GM13976 (cell line): ENCODE measurements around the gene CHD9.
"Not testable (repeated sequence)": the region's sequence is repeated elsewhere in the genome, so short reads cannot be mapped to it uniquely, and the experiment has no call there.

Experiments
- DNase-seq: peaks from one replicate; pipeline ENCODE4 v3.0.0; 2012; ENCODE audit warnings: low spot score
- CTCF ChIP-seq: IDR thresholded peaks from 2 replicates; pipeline ENCODE4 v1.5.1; 2012; ENCODE audit warnings: borderline replicate concordance, mild to moderate bottlenecking; ENCODE audit not compliant: insufficient read depth; ENCODE audit errors: extremely low read depth, missing control alignments, control extremely low read depth
- in situ Hi-C: fragments of 300-500 bp; cut with MboI; formaldehyde crosslinking; loops from one replicate; pipeline ENCODE4 v1.12.0; 2022; ENCODE audit warnings: low sequenced_read_pairs, mixed read lengths, inconsistent platforms; ENCODE audit not compliant: unreplicated experiment

The CHD9 gene

GRCh38 chr16:53029971-53030370, 24.8 kb upstream of the CHD9 start:
- DNase-seq, result no peak
- TF ChIP-seq CTCF, result no peak
- in situ Hi-C loops, result no loop called here

GRCh38 chr16:53031323-53031942, 23.4 kb upstream of the CHD9 start:
- in situ Hi-C loops, result no loop called here
- TF ChIP-seq CTCF, result no peak
- DNase-seq, result no peak

- in situ Hi-C loops, result no loop called here
- TF ChIP-seq CTCF, result no peak
- no peak for DNase-seq
Measured at GRCh38 chr16:53034306-53034705, 20.5 kb upstream of the CHD9 start.

- in situ Hi-C loops, result no loop called here
- no peak for TF ChIP-seq CTCF
- DNase-seq, result no peak
Measured at GRCh38 chr16:53035176-53035942, 19.4 kb upstream of the CHD9 start.

GRCh38 chr16:53036066-53036465, 18.7 kb upstream of the CHD9 start:
- no peak for DNase-seq
- no peak for TF ChIP-seq CTCF
- in situ Hi-C loops, result no loop called here

- DNase-seq, in situ Hi-C loops: not testable (repeated sequence)
Measured at GRCh38 chr16:53036711-53037110, 18.1 kb upstream of the CHD9 start.

GRCh38 chr16:53040788-53041187, 14.0 kb upstream of the CHD9 start:
- TF ChIP-seq CTCF, result no peak

More at GRCh38 chr16:53040788-53041187, 14.0 kb upstream of the CHD9 start:
- DNase-seq, result no peak
- in situ Hi-C loops, result no loop called here
